WTC11 (cell line): ENCODE results near the gene SDHAF3. TPM values are rescaled to one million over a fixed set of nuclear protein-coding genes. Genes with fewer than 3 reads are reported as not detected.
A peak's percentile ranks its signal among the peaks of the same experiment; 100 is the strongest.
"Not testable (repeated sequence)": the region's sequence is repeated elsewhere in the genome, so short reads cannot be mapped to it uniquely, and the experiment has no call there.

Experiments
- ATAC-seq: fragments of 200-7000 bp; cut with Tn5 transposase; 2 replicates; pipeline ENCODE4 v1.10.0; 2021; ENCODE audit warnings: mild to moderate bottlenecking, moderate library complexity
- CTCF ChIA-PET: fragments of 300-600 bp; sonication (Branson Sonifier 250); formaldehyde crosslinking; loops from one replicate; lab custom pipeline; 2021; ENCODE audit warnings: antibody characterized with exemption; lab: Charles Lee
- POLR2A ChIA-PET: fragments of 350-600 bp; sonication (Branson Sonifier 250); formaldehyde crosslinking; loops from one replicate; lab custom pipeline; 2021; ENCODE audit warnings: antibody characterized with exemption; lab: Charles Lee
- DNase-seq: peaks from one replicate; pipeline ENCODE4 v3.0.0; 2021; ENCODE audit warnings: low spot score
- H3K27ac Mint-ChIP-seq: 2 replicates; pipeline ENCODE4 v1.8.0; 2021; ENCODE audit warnings: mixed read lengths
- H3K27me3 Mint-ChIP-seq: 2 replicates; pipeline ENCODE4 v1.8.0; 2021; ENCODE audit warnings: low read depth, mild to moderate bottlenecking, moderate library complexity, mixed read lengths
- H3K36me3 Mint-ChIP-seq: 2 replicates; pipeline ENCODE4 v1.8.0; 2021; ENCODE audit warnings: mixed read lengths
- H3K4me1 Mint-ChIP-seq: 2 replicates; pipeline ENCODE4 v1.8.0; 2022; ENCODE audit warnings: mixed read lengths
- H3K4me3 Mint-ChIP-seq: 2 replicates; pipeline ENCODE4 v1.8.0; 2021; ENCODE audit warnings: mild to moderate bottlenecking, moderate library complexity, mixed read lengths
- H3K9me3 Mint-ChIP-seq: 2 replicates; pipeline ENCODE4 v1.8.0; 2021; ENCODE audit warnings: mixed read lengths
- CBFB ChIP-seq: sonication (generic); formaldehyde crosslinking; IDR thresholded peaks from 2 replicates; pipeline ENCODE4 v1.8.1; 2022; ENCODE audit warnings: mild to moderate bottlenecking, low read depth, missing genetic modification reagents
- CREB1 ChIP-seq: sonication (generic); formaldehyde crosslinking; IDR thresholded peaks from 2 replicates; pipeline ENCODE4 v1.8.0; 2023; ENCODE audit warnings: mild to moderate bottlenecking, missing genetic modification reagents
- ETV6 ChIP-seq: sonication (generic); formaldehyde crosslinking; IDR thresholded peaks from 2 replicates; pipeline ENCODE4 v1.8.1; 2022; ENCODE audit warnings: mild to moderate bottlenecking, missing genetic modification reagents
- FOXJ3 ChIP-seq: sonication (generic); formaldehyde crosslinking; IDR thresholded peaks from 2 replicates; pipeline ENCODE4 v1.9.0; 2021; ENCODE audit warnings: missing genetic modification reagents, mild to moderate bottlenecking, borderline replicate concordance
- GTF2I ChIP-seq: fragments of 250-450 bp; sonication (Bioruptor Pico); conservative IDR thresholded peaks from 2 replicates; pipeline ENCODE4 v1.4.0; 2021; ENCODE audit warnings: mild to moderate bottlenecking
- JUN ChIP-seq: sonication (generic); formaldehyde crosslinking; IDR thresholded peaks from 2 replicates; pipeline ENCODE4 v1.8.0; 2023; ENCODE audit warnings: mild to moderate bottlenecking, missing genetic modification reagents
- MYBL2 ChIP-seq: sonication (generic); formaldehyde crosslinking; IDR thresholded peaks from 2 replicates; pipeline ENCODE4 v1.8.1; 2023; ENCODE audit warnings: mild to moderate bottlenecking, moderate library complexity, missing genetic modification reagents
- PRRX2 ChIP-seq: fragments of 250-450 bp; sonication (Bioruptor Pico); IDR thresholded peaks from 2 replicates; pipeline ENCODE4 v1.8.0; 2021; ENCODE audit warnings: mild to moderate bottlenecking
- SMAD4 ChIP-seq: sonication (generic); formaldehyde crosslinking; IDR thresholded peaks from 2 replicates; pipeline ENCODE4 v1.8.0; 2022; ENCODE audit warnings: mild to moderate bottlenecking, missing genetic modification reagents
- ZMAT4 ChIP-seq: fragments of 250-450 bp; sonication (Bioruptor Pico); IDR thresholded peaks from 2 replicates; pipeline ENCODE4 v1.9.0; 2021; ENCODE audit warnings: mild to moderate bottlenecking
- ZNF232 ChIP-seq: sonication (generic); formaldehyde crosslinking; IDR thresholded peaks from 2 replicates; pipeline ENCODE4 v1.8.0; 2022; ENCODE audit warnings: mild to moderate bottlenecking, missing genetic modification reagents
- ZNF396 ChIP-seq: fragments of 250-450 bp; sonication (Bioruptor Pico); IDR thresholded peaks from 2 replicates; pipeline ENCODE4 v1.8.0; 2021; ENCODE audit warnings: mild to moderate bottlenecking, moderate library complexity, borderline replicate concordance
- ZNF416 ChIP-seq: fragments of 250-450 bp; sonication (Bioruptor Pico); IDR thresholded peaks from 2 replicates; pipeline ENCODE4 v1.9.0; 2021; ENCODE audit warnings: mild to moderate bottlenecking, inconsistent platforms
- ZNF671 ChIP-seq: fragments of 250-450 bp; sonication (Bioruptor Pico); IDR thresholded peaks from 2 replicates; pipeline ENCODE4 v1.8.0; 2021; ENCODE audit warnings: mild to moderate bottlenecking
- total RNA-seq: library from RNA; stranded (reverse); gene quantifications from 3 replicates; pipeline ENCODE4 v1.2.3, GENCODE V29; 2021
- TF ChIP-seq, protein P1 (sequence below): sonication (generic); formaldehyde crosslinking; IDR thresholded peaks from 2 replicates; pipeline ENCODE4 v1.8.0; 2023; ENCODE audit warnings: missing genetic modification reagents
- TF ChIP-seq, protein P2 (sequence below): sonication (generic); formaldehyde crosslinking; IDR thresholded peaks from 2 replicates; pipeline ENCODE4 v1.8.1; 2023; ENCODE audit warnings: mild to moderate bottlenecking, missing genetic modification reagents, borderline replicate concordance
- TF ChIP-seq, protein P3 (sequence below): fragments of 200-600 bp; IDR thresholded peaks from 2 replicates; pipeline ENCODE4 v1.8.0; 2022; ENCODE audit warnings: antibody characterized with exemption

Gene SDHAF3
- total RNA-seq, 1 experiment from 2014 or later, result 32.0 TPM

- Mint-ChIP-seq H3K27ac (0 out of 2 replicates have a peak overlapping the region, but pooled peaks have one; percentile 34), H3K4me3 (no peak overlapping the region), H3K27me3 (no peaks in the 10 kb centered on the region), H3K9me3 (peaks cover 28% of the 10 kb centered on the region), H3K4me1 (peaks cover 41% of the 10 kb centered on the region), H3K36me3 (peaks cover 19% of the 10 kb centered on the region)
- ChIA-PET CTCF (no interaction called here), POLR2A (no interaction called here)
- no peak for DNase-seq
- no peak for ATAC-seq
- TF ChIP-seq PRRX2 (CRISPR knock-in tag), result no peak
- no peak for TF ChIP-seq JUN (CRISPR knock-in tag)
- no peak for TF ChIP-seq ZMAT4 (CRISPR knock-in tag)
- TF ChIP-seq CBFB (CRISPR knock-in tag), result no peak
- TF ChIP-seq ZNF416 (CRISPR knock-in tag), result no peak
- no peak for TF ChIP-seq MYBL2 (CRISPR knock-in tag)
- TF ChIP-seq ETV6 (CRISPR knock-in tag), result no peak
- no peak for TF ChIP-seq CREB1 (CRISPR knock-in tag)
Observed at GRCh38 chr7:97120713-97121457, 3.4 kb downstream of the SDHAF3 start.

- ATAC-seq, DNase-seq, POLR2A ChIA-PET, H3K4me3 Mint-ChIP-seq, H3K27ac Mint-ChIP-seq, H3K27me3 Mint-ChIP-seq: not testable (repeated sequence)
- H3K36me3 Mint-ChIP-seq, result peaks cover 19% of the 10 kb centered on the region
- CTCF ChIA-PET, result interaction anchor here (0.6 kb wide), 1 partner anchor 376 kb away, joined by 4 read pairs; no protein-coding TSS in a partner anchor
- H3K4me1 Mint-ChIP-seq, result peaks cover 39% of the 10 kb centered on the region
- H3K9me3 Mint-ChIP-seq, result peaks cover 24% of the 10 kb centered on the region
Observed at GRCh38 chr7:97123115-97123514, 5.6 kb downstream of the SDHAF3 start.

- Mint-ChIP-seq H3K36me3 (peaks cover 22% of the 10 kb centered on the region), H3K4me3 (0 out of 2 replicates have a peak overlapping the region, but pooled peaks have one; percentile 10), H3K27me3 (no peaks in the 10 kb centered on the region), H3K9me3 (peaks cover 24% of the 10 kb centered on the region), H3K4me1 (peaks cover 26% of the 10 kb centered on the region), H3K27ac (no peak overlapping the region)
- POLR2A ChIA-PET, result interaction anchor here (1.9 kb wide), 1 partner anchor 9 kb away, joined by 14 read pairs; the partner anchor contains the start of gene SDHAF3
- DNase-seq (peak; percentile 65), ATAC-seq (peak; percentile 81)
- TF ChIP-seq, protein P1, sequence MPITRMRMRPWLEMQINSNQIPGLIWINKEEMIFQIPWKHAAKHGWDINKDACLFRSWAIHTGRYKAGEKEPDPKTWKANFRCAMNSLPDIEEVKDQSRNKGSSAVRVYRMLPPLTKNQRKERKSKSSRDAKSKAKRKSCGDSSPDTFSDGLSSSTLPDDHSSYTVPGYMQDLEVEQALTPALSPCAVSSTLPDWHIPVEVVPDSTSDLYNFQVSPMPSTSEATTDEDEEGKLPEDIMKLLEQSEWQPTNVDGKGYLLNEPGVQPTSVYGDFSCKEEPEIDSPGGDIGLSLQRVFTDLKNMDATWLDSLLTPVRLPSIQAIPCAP, result no peak
- TF ChIP-seq, protein P2, sequence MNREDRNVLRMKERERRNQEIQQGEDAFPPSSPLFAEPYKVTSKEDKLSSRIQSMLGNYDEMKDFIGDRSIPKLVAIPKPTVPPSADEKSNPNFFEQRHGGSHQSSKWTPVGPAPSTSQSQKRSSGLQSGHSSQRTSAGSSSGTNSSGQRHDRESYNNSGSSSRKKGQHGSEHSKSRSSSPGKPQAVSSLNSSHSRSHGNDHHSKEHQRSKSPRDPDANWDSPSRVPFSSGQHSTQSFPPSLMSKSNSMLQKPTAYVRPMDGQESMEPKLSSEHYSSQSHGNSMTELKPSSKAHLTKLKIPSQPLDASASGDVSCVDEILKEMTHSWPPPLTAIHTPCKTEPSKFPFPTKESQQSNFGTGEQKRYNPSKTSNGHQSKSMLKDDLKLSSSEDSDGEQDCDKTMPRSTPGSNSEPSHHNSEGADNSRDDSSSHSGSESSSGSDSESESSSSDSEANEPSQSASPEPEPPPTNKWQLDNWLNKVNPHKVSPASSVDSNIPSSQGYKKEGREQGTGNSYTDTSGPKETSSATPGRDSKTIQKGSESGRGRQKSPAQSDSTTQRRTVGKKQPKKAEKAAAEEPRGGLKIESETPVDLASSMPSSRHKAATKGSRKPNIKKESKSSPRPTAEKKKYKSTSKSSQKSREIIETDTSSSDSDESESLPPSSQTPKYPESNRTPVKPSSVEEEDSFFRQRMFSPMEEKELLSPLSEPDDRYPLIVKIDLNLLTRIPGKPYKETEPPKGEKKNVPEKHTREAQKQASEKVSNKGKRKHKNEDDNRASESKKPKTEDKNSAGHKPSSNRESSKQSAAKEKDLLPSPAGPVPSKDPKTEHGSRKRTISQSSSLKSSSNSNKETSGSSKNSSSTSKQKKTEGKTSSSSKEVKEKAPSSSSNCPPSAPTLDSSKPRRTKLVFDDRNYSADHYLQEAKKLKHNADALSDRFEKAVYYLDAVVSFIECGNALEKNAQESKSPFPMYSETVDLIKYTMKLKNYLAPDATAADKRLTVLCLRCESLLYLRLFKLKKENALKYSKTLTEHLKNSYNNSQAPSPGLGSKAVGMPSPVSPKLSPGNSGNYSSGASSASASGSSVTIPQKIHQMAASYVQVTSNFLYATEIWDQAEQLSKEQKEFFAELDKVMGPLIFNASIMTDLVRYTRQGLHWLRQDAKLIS, result no peak
- TF ChIP-seq ZNF396 (CRISPR knock-in tag), result no peak
- TF ChIP-seq SMAD4 (CRISPR knock-in tag), result no peak
- no peak for TF ChIP-seq ZNF671 (CRISPR knock-in tag)
- CTCF ChIA-PET, result interaction anchor here (0.8 to 1.3 kb wide), 4 partner anchors 9 to 22 kb away, joined by 3 to 4 read pairs (median 4); partner anchors contain the start of gene SDHAF3
Observed at GRCh38 chr7:97126483-97127171, 9.1 kb downstream of the SDHAF3 start.

DNA sequence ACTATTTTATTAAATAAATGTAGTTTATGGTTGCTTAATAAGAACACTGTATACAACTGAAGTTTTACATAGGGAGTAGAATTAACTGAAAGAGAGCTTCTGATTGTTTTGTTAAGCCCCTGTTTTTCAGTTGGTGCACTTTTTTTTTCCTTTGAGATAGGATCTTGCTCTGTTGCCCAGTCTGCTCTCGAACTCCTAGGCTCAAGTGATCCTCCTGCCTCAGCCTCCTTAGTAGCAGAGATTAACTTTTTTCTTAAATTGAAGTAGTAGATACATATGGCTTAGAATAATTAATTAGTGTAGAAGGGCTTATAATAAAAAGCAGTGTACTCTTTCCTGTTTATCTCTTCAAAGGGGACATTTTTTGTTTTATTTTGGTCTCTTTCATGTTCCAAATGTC is 11.2 kb downstream of the SDHAF3 start:
- H3K27ac Mint-ChIP-seq, result no peak overlapping the region
- peaks cover 14% of the 10 kb centered on the region for H3K36me3 Mint-ChIP-seq
- no peak for DNase-seq
- H3K4me1 Mint-ChIP-seq, result peaks cover 40% of the 10 kb centered on the region
- POLR2A ChIA-PET, result no interaction called here
- no peak for ATAC-seq
- H3K27me3 Mint-ChIP-seq, result no peaks in the 10 kb centered on the region
- H3K4me3 Mint-ChIP-seq, result no peak overlapping the region
- peaks cover 15% of the 10 kb centered on the region for H3K9me3 Mint-ChIP-seq
- CTCF ChIA-PET, result no interaction called here
- no peak for TF ChIP-seq JUN (CRISPR knock-in tag)
- TF ChIP-seq, protein P3, sequence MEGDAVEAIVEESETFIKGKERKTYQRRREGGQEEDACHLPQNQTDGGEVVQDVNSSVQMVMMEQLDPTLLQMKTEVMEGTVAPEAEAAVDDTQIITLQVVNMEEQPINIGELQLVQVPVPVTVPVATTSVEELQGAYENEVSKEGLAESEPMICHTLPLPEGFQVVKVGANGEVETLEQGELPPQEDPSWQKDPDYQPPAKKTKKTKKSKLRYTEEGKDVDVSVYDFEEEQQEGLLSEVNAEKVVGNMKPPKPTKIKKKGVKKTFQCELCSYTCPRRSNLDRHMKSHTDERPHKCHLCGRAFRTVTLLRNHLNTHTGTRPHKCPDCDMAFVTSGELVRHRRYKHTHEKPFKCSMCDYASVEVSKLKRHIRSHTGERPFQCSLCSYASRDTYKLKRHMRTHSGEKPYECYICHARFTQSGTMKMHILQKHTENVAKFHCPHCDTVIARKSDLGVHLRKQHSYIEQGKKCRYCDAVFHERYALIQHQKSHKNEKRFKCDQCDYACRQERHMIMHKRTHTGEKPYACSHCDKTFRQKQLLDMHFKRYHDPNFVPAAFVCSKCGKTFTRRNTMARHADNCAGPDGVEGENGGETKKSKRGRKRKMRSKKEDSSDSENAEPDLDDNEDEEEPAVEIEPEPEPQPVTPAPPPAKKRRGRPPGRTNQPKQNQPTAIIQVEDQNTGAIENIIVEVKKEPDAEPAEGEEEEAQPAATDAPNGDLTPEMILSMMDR, result no peak
- TF ChIP-seq GTF2I (CRISPR knock-in tag), result no peak
- no peak for TF ChIP-seq ZNF232 (CRISPR knock-in tag)
- TF ChIP-seq, protein P2, result no peak
- no peak for TF ChIP-seq FOXJ3 (CRISPR knock-in tag)
